ENCODE results near the gene ATP5F1A.
A peak's percentile ranks its signal among the peaks of the same experiment; 100 is the strongest.
"Not testable (repeated sequence)": the region's sequence is repeated elsewhere in the genome, so short reads cannot be mapped to it uniquely, and the experiment has no call there.

The ATP5F1A gene

DNA sequence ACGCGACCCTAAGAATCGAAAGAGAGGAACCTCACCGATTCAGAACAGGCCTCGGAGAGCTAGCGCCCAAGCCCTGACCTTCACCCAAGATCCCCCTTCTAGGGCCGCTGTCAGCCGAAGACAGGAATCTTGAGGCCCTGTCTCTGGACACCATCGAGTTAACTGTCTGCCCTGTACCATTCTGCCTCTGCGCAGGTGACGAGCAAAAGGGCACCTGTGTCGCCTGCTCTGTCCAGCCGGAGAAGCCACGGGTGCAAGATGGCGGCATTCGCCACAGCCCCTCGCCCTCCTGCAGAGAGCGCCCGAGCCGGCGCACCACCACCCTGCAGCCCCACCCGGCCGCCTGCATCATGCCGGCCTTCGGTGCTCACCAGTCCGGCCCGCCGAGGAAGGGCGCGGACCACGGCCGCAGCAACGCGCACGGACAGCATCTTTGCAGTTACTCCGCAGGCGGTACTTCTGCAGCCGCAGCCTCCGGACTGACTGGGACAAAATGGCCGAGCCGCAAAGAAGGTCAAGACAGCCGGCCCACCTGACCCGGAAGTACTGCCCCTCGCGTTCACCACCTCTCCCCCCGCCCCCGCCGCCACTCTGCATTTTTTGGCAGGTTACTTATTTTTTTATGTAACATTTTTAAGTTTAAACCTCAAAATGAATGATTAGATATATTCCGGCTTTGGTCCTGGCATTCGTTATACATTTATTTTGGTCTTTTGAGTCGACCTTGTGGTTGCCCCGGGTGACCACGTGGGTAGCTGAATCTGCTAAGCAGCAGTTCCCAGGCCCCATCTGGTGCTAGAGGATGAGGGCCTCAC is at the start of gene ATP5F1A:
Gene ATP5F1A (minus strand): TSS at position 496 of the 815 bp plus-strand sequence. CDS start 65 bp downstream, at position 431.
- DNase-seq = peak; percentile 68

DNA sequence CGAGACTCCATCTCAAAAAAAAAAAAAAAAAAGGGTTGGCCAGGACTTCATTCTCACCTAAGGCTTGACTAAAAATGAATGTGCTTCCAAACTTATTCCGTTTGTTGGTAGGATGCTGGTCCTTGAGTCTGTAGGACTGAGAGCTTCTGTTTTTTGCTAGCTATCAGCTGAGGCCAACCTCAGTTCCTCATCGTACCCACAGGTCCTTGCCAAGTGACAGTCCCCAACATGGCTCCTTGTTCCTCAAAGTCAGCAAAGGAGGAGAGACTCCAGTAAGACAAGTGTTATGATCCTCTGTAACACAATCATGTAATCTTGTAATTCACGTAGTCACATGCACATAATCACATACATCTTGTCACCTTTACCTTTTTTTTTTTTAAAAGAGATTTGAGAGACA is 43.1 kb upstream of the ATP5F1A start:
- DNase-seq = no peak

DNA sequence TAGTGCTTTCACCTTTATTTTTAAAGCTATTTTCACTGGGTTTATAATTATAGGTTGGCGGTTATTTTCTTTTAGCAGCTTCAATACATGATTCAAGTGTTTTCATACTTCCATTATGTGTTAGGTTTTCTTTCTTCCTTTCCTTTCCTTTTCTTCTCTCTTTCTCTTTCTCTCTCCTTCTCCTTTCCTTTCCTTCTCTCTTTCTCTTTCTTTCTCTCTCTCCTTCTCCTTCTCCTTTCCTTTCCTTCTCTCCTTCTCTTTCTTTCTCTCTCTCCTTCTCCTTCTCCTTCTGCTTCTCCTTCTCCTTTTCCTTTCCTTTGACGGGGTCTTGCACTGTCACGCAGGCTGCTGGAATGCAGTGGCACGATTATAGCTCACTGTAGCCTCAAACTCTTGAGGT is 42.1 kb upstream of the ATP5F1A start:
- DNase-seq = no peak

DNA sequence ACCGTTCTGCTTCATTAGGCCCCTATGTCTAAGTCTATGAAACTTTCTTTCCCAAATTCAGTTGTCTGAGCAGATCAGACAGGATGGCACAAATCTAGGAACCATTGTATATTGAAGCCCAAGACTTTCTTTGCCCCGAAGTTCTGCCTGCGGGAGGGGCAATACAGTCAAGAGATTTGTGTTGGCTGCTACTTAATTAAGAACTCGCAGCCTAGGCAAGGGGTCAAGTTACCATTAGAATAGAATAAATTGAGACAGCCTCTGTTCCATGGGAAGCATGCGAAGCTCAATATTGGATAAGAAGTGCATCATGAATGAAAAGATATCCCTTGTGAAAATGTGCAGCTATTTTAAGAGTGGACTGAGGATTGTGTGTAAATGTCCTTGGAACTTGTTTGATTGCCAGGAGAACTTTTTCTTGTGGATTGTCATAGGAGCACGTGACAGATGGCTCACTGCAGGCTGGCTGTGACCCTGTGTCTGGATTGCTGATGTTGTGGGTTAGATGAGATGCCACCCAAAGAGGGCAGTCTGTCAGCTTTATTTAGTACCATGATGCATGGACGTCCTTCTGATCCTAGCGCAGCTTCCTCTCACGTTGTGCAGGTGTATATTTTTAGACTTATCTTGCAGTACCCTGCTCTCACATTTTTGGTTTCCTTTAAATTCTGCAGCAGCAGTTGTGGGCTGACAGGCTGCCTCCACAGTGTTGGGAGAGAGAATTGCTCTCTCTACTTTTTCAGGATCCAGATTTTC is 37.0 kb upstream of the ATP5F1A start:
- DNase-seq = no peak

DNA sequence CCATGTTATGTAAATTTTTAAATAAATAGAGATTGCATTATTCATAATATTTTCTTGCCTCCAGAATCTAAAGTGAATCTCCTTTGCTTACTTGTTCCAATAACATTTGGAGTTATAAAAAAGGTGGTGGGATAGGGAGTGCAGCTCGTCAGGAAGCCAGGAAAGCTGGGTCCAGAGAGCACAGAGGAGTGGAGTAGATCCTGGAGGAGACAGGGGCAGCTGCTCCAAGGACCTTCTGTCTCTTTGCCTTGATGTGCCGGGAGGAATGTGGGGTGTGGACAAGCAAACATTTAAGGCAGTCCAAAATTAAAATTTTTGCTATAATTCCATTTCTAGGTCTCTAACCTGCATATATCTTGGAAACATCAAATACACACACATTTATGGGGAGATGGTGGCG is 35.4 kb upstream of the ATP5F1A start:
- no peak for DNase-seq

DNA sequence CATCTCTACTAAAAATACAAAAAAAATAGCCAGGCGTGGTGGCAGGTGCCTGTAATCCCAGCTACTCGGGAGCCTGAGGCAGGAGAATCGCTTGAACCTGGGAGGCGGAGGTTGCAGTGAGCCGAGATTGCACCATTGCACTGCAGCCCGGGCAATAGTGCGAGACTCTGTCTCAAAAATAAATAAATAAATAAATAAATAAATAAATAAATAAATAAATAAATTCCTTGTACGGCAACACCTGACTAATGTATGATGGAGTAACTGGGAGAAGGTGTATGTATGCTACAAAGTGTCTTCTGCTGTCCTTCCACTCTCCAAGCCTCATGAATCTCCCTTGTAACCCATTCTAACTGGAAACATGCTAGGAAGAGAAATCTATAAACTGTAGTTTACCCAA is 32.5 kb upstream of the ATP5F1A start:
- DNase-seq = not testable (repeated sequence)

DNA sequence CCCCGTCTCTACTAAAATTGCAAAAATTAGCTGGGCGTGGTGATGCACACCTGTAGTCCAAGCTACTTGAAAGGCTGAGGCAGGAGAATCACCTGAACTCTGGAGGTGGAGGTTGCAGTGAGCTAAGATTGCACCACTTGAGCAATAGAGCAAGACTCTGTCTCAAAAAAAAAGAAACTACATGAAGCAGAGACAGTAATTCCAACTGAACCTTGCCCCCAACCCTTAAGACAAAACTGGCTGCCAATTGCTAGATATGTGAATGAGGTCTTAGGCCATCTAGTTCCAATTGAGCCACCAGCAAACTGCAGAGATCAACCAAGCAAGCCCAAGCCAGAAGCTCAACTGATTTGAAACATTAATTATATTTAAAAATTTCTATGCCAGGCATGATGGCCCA is 32.0 kb upstream of the ATP5F1A start:
- DNase-seq = no peak

DNA sequence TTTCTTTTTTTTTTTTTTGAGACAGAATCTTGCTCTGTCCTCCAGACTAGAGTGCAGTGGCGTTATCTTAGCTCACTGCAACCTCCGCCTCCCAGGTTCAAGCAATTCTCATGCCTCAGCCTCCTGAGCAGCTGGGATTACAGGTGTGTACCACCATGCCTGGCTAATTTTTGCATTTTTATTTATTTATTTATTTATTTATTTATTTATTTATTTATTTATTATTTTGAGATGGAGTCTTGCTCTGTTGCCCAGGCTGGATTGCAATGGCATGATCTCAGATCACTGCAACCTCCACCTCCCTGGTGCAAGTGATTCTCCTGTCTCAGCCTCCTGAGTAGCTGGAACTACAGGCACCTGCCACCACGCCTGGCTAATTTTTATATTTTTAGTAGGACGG is 28.5 kb upstream of the ATP5F1A start:
- not testable (repeated sequence) for DNase-seq

DNA sequence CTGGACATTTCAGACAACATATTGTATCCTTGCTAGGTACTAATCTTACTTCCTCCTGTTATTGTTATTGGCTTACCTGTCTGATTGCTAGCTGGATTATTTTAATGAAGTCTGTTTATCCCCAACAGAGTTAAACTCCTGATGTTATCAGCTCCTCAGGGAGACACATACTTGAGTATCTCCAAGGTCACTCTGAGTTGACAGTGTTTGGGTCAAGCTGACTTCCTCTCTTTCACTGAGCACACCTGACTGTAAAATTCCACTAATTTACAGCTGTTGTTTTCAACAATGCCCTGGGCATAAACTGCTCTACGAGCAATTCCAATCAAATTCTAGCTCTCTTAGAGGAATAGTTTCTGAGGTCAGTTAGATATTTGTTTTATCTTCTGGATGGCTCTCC is 15.7 kb upstream of the ATP5F1A start:
- DNase-seq = no peak

DNA sequence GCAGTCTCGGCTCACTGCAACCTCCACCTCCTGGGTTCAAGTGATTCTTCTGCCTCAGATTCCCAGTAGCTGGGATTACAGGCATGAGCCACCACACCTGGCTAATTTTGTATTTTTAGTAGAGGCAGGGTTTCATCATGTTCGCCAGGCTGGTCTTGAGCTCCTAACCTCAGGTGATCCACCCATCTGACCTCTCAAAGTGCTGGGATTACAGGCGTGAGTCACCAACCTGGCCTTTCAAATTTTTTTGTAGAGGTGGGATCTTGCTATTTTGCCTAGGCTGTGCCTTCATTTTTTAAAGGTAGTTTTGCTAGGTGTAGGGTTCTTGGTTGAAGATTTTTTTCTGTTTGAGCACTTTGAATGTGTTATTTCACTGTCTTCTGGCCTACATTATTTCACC is 12.3 kb upstream of the ATP5F1A start:
- no peak for DNase-seq

DNA sequence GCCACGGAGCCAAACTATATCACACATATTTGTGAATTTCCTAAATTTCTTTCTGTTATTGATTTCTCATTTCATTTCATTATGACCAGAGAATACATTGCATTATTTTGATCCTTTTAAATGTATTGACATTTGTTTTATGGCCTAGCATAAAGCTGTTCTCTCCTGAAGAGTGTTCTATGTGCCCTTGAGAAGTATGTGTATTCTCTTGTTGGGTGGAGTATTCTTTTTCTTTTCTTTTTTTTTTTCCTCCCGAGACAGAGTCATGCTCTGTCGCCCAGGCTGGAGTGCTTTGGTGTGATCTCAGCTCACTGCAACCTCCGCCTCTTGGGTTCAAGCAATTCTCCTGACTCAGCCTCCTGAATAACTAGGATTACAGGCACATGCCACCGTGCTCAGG is 11.3 kb upstream of the ATP5F1A start:
- no peak for DNase-seq

DNA sequence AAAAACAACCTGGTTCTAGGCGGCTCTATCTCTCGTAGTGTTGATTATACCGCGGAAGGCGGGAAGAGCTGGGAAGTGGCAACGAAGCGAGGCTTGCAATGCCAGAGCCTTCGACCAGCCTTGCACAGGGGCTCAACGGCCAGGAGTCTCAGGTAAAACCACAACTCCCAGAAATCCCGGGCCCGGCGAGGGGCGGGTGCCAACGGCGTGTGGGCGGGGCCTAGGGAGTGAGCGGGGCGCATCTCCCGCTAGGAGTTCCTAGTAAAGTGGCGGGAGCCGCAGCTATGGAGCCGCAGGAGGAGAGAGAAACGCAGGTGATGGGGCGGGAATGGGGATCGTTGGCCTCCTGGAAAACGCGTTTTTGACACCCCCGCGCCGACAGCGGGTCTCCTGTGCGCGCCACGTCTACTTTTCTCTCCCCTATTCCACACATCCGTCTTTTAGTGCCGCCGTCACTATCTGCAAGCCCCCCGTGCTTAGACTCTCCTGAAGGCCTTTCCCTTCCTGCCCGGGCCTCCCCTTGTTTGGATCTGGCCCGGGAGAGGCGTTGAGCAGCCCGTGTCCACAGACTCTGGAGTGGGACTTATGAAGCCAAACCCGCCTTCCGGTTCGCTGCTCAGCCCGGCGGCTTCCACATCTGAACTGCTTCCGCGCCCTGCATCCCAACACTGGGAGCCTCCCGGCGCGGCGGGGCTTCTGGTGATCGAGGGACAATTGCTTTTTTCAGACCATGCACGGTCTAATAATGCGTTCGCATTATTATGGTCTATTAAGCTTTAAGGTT is 6.2 kb upstream of the ATP5F1A start, which contains the start of gene HAUS1:
Gene HAUS1 (plus strand): TSS at position 258 of the 784 bp plus-strand sequence. CDS start 27 bp downstream, at position 285.
- peak; percentile 71 for DNase-seq

DNA sequence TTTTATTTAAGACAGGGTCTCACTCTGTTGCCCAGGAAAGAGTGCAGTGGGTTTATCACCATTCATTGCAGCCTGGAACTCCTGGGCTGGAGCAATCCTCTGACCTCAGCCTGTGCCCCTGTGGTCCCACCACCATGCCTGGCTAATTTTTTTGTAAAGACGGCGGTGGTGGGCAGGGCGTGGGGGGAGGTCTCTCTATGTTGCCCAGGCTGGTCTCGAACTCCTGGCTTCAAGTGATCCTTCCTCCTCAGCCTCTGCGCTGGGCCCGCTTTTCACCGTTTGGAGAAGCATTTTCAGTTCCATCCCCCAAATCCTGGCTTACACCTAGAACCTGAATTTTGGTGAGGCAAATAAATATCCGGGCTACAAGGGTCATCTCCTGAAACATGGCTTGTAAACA is 1.4 kb upstream of the ATP5F1A start:
- no peak for DNase-seq

DNA sequence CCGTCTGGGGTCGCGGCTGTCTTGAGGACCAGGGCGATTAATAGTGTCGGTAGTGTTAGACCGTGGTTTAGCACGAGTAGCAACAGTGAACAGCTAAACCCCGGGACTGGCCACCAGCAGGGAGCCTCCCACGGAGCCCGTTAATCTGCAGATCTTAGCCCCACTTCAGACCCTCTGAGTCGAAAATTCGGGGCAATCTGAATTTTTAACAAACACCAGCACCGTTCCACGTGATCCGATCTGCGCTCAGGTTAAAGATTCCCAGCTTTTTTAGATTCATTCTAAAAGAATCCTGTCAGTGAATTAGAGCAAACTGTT is 479 bp upstream of the ATP5F1A start:
- no peak for DNase-seq

DNA sequence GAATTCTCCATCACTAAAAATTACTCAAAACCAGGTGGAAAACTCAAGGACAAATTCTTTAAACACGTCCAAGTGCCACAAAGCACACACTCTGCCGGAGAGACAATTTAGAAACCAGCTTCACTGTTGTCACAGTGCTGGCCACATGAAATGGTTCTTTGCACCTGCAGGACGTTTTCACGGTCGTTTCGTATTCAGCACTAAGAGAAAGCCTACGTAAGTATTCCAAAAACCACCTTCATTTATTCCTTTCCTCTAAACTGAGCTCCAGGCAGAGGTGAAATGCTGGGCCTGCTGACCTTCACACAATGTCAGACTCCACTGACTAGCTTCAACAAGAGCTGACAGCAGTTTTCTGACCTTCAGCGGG is 680 bp downstream of the ATP5F1A start:
- no peak for DNase-seq

DNA sequence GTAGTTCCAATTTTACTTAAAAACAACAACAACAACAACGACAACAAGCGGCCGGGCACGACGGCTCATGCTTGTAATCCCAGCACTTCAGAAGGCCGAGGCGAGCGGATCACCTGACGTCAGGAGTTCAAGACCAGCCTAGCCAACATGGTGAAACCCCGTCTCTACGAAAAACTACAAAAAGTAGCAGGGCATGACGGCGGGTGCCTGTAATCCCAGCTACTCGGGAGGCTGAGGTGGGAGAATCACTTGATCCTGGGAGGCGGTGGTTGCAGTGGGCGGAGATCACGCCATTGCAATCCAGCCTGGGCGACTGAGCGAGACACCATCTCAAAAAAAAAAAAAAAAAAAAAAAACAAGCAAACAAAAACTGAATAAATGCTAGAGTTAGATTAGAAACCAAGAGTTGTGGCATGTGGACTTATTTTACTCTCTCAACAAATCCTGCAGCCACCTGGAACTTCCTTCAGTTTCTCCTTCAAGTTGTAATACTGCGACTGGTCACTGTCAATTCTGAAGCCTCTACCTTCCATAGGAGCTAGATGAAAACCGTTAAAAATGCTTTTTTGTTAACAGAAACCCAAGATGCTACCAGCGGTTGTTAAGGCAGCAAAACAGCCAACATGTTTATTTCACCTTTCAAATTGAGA is 1.3 kb downstream of the ATP5F1A start:
- no peak for DNase-seq

DNA sequence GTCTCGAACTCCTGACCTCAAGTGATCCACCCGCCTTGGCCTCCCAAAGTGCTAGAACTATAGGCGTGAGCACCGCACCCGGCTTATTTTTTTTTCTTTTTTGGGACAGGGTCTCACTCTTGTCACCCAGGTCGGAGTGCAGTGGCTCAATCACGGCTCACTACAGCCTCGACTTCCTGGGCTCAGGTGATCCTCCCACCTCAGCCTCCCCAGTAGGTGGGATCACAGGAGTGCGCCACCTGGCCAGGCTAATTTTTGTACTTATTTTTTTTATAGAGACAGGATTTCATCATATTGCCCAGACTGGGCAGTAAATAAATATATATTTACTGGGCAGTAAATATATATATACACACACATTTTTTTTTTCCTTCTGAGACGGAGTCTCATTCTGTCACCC is 2.6 kb downstream of the ATP5F1A start:
- no peak for DNase-seq

DNA sequence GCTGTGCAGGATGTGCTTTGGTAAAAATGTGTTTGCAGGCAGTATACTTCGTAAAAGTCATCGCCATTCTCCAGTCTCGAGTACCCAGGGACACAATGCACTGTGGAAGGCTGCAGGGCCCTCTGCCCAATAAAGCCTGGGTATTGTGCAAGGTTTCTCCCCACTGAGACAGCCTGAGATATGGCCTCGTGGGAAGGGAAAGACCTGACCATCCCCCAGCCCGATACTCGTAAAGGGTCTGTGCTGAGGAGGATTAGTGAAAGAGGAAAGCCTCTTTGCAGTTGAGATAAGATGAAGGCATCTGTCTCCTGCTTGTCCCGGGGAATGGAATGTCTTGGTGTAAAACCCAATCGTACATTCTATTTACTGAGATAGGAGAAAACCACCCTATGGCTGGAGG is 9.6 kb downstream of the ATP5F1A start:
- not testable (repeated sequence) for DNase-seq

DNA sequence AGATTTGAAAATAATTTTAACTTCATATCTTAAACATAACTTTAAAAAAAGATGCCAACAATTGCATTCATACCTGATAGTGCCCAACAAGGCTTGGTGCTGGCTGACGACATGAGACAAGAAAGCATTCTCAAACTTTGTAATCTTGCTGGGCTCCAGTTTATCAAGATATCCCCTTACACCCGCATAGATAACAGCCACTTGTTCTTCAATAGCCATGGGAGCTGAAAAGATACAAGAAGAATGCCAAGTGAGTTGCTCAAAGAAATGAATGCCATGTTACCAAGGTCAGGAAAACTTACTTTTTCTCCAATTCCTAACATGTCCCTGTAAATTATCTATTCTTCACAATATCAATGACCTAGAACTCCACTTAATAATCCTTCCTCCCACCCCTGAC is 13.7 kb downstream of the ATP5F1A start:
- DNase-seq = no peak

DNA sequence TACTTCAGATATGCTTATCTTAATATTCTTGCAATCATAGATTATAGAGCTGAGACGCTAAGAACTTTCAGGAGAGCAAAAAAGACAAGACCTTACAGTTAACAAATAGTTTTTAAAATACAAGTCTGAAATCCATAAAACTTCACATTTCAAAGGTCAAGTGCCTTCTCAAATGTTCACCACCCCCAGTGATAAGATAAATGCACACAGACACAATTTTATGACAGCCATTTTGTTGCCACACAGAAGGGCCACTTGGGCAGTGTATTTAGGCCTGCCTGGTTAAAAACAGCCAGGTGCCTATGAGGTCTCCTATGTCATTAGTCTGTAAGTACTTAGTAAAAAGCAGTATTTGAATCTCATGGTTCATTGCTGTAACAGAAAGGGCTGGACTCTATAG is 17.9 kb downstream of the ATP5F1A start:
- no peak for DNase-seq

DNA sequence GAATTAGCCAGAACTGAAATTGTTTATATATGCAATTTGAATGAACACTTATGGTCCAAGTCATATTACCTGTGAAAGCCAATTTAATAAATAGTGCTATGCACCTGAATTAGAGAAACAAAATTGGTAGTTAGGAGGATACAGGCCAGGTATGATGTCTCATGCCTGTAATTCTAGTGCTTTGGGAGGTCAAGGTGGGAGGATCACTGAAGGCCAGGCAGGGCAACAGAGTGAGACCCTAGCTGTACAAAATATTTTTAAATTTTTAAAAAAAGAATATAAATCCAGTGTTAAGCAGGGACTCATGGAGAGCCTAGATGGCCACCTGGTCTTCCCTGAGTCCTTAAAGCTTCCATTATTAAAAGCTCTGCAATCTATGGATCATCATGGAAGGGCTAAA is 18.8 kb downstream of the ATP5F1A start:
- DNase-seq = no peak

DNA sequence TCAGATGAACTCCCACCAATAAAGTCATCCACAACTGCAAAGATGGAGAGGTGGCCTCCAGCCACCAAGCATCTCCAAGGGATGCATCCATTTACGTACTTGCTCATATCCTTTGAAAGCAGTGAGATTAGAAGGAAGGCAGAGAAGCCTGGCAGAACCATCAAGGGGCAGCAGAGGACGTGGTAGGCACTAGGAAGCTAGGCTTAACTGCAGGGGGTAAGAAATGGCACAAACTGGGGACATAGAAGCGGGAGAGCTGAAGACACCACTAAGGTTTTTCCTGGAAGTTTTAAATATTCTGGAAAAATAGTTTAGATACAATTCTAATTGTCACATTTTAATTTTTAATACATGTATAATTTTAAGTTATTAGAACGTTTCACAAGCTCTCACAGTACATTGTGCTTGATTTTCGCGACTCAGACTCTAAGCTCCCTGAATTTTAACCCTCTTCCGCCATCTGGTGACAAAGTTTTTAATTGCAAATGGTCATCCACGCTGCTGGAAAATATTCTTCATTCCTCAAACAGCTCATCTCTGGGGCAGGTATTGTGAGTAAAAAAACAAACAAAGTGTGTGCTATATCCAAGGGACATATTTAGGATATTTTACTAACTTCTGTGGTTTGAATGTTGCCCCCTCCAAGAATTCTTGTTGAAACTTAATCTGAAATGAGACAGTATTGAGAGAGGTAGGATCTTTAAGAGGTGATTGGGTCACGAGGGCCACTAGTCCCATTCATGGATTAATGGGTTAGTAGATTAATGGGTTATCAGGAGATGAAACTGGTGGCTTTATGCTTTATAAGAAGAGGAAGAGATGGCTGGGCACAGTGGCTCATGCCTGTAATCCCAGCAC is 24.4 kb downstream of the ATP5F1A start:
- DNase-seq = peak; percentile 41

Measured in NCI-H226 (cell line).